ENCODE measurements around the gene SELENON. TPM values are rescaled to one million over a fixed set of nuclear protein-coding genes. Genes with fewer than 3 reads are reported as not detected.

Gene SELENON
- 52.5 to 65.0 TPM (median 56.7 TPM) in 5 replicates for total RNA-seq (2022; extraction: Qiagen RNA extraction; ENCODE audit: low read depth)

GRCh38 chr1:25799935-25800702 lies at the start of gene SELENON:
TSS of gene SELENON (plus strand) at chr1:25800193. CDS start at chr1:25800231, 38 bp downstream.

GRCh38 chr1:25819491-25820246 lies 19.7 kb downstream of the SELENON start, which contains the start of gene MTFR1L:
TSS of gene MTFR1L (plus strand) at chr1:25819954. CDS start at chr1:25823105, 3,151 bp downstream.

GRCh38 chr1:25858906-25859789 lies 59.2 kb downstream of the SELENON start, which contains the start of gene AUNIP:
TSS of gene AUNIP (minus strand) at chr1:25859457. CDS start at chr1:25859357, 100 bp downstream.

Other genes starting within 250 kb of the SELENON start
- 0.18 to 0.35 TPM (median 0.19 TPM) in 5 replicates for gene MAN1C1, start 183.4 kb upstream of the SELENON start, total RNA-seq (2022; extraction: Qiagen RNA extraction; ENCODE audit: low read depth)
- 21.7 to 26.1 TPM (median 23.9 TPM) in 5 replicates for gene MTFR1L, start 19.8 kb downstream of the SELENON start, total RNA-seq (2022; extraction: Qiagen RNA extraction; ENCODE audit: low read depth)
- gene AUNIP, start 59.3 kb downstream of the SELENON start, total RNA-seq (2022; extraction: Qiagen RNA extraction; ENCODE audit: low read depth) = 5.4 to 6.2 TPM (median 6.1 TPM) in 5 replicates
- gene PAQR7, start 75.5 kb downstream of the SELENON start, total RNA-seq (2022; extraction: Qiagen RNA extraction; ENCODE audit: low read depth) = 2.6 to 4.0 TPM (median 3.3 TPM) in 5 replicates
- 183 to 215 TPM (median 203 TPM) in 5 replicates for gene STMN1, start 106.2 kb downstream of the SELENON start, total RNA-seq (2022; extraction: Qiagen RNA extraction; ENCODE audit: low read depth)
- 6.9 to 9.1 TPM (median 7.8 TPM) in 5 replicates for gene PAFAH2, start 197.9 kb downstream of the SELENON start, total RNA-seq (2022; extraction: Qiagen RNA extraction; ENCODE audit: low read depth)
- gene EXTL1, start 221.6 kb downstream of the SELENON start, total RNA-seq (2022; extraction: Qiagen RNA extraction; ENCODE audit: low read depth) = not detected in 5 replicates
- gene SLC30A2, start 245.9 kb downstream of the SELENON start, total RNA-seq (2022; extraction: Qiagen RNA extraction; ENCODE audit: low read depth) = 0.03 to 0.17 TPM (median 0.04 TPM) in 4 of 5 replicates, not detected in the other

All from A549 treated with CpdA at 1 μM for 4 hours (cell line).